ENCODE measurements around the gene SYNGR3.

DNA sequence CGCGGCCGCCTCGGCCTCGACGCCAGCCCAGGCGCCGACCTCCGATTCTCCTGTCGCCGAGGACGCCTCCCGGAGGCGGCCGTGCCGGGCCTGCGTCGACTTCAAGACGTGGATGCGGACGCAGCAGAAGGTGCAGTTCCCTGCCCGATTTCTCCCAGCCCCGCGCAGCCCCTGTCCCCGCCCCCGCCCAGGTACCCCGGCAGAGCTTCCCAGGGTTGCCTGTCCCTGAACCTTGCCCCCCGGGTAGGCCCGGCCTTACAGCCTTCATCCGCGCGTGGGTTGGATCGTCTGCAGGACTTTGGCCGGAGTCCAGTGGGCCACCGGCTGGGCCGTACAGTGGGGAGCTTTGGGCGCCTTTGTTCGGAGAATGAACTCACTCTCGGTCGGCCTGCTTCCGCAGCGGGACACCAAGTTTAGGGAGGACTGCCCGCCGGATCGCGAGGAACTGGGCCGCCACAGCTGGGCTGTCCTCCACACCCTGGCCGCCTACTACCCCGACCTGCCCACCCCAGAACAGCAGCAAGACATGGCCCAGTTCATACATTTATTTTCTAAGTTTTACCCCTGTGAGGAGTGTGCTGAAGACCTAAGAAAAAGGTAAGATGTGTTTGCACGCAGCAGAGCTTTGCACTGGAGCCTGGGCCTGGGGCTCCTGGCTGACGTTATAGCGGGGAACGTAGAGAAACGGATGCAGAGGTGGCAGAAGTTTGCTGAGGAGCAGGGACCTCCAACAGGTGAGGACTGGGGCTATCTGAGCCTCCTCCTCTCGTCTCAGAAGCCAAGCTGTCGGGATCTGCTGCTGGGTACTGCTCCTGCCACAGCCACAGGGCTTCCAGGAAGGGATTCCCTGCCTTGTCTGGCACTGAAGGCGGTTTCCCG lies 5.2 kb upstream of the SYNGR3 start:
- TF ChIP-seq, protein P1, sequence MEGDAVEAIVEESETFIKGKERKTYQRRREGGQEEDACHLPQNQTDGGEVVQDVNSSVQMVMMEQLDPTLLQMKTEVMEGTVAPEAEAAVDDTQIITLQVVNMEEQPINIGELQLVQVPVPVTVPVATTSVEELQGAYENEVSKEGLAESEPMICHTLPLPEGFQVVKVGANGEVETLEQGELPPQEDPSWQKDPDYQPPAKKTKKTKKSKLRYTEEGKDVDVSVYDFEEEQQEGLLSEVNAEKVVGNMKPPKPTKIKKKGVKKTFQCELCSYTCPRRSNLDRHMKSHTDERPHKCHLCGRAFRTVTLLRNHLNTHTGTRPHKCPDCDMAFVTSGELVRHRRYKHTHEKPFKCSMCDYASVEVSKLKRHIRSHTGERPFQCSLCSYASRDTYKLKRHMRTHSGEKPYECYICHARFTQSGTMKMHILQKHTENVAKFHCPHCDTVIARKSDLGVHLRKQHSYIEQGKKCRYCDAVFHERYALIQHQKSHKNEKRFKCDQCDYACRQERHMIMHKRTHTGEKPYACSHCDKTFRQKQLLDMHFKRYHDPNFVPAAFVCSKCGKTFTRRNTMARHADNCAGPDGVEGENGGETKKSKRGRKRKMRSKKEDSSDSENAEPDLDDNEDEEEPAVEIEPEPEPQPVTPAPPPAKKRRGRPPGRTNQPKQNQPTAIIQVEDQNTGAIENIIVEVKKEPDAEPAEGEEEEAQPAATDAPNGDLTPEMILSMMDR (IDR thresholded peaks at IDR 0.05) = no peak
- TF ChIP-seq ZSCAN20 (CRISPR knock-in tag; IDR thresholded peaks at IDR 0.05) (no peak), POLR2A (IDR thresholded peaks at IDR 0.05; ENCODE audit: low read length) (no peak), PHF8 (IDR thresholded peaks at IDR 0.05; ENCODE audit: borderline replicate concordance, low read depth) (peak; percentile 96; the same call in 1 of the 2 replicates), USF2 (IDR thresholded peaks at IDR 0.05) (no peak), CEBPB (IDR thresholded peaks at IDR 0.05) (no peak), BHLHE40 (IDR thresholded peaks at IDR 0.05; ENCODE audit: low read depth, low read length) (no peak), SMC3 (IDR thresholded peaks at IDR 0.05) (no peak), CHD4 (IDR thresholded peaks at IDR 0.05; ENCODE audit: borderline replicate concordance) (no peak), JUN (IDR thresholded peaks at IDR 0.05) (peak in 1 of 2 experiments; percentile 1; a peak in 2 of 5 replicates)
- TF ChIP-seq, protein P2, sequence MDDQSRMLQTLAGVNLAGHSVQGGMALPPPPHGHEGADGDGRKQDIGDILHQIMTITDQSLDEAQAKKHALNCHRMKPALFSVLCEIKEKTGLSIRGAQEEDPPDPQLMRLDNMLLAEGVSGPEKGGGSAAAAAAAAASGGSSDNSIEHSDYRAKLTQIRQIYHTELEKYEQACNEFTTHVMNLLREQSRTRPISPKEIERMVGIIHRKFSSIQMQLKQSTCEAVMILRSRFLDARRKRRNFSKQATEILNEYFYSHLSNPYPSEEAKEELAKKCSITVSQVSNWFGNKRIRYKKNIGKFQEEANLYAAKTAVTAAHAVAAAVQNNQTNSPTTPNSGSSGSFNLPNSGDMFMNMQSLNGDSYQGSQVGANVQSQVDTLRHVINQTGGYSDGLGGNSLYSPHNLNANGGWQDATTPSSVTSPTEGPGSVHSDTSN (IDR thresholded peaks at IDR 0.05) = no peak

All from A549 (cell line).